D721Med (cell line): ENCODE results near the gene CES4A.
"Not testable (repeated sequence)": the region's sequence is repeated elsewhere in the genome, so short reads cannot be mapped to it uniquely, and the experiment has no call there.

Experiments used
- DNase-seq: peaks from one replicate; pipeline ENCODE4 v3.0.0; 2011; ENCODE audit warnings: low spot score; ENCODE audit not compliant: insufficient read length
- FAIRE-seq: peaks from 2 replicates; lab custom pipeline; 2011; peaks lifted over from hg19 to GRCh38; lab: Jason Lieb, UNC
- TF ChIP-seq, protein P1 (sequence below): IDR thresholded peaks from 2 replicates; pipeline ENCODE4 v1.5.1; 2012; ENCODE audit warnings: mild to moderate bottlenecking, control low read depth; ENCODE audit not compliant: insufficient read depth; ENCODE audit errors: missing control alignments

Gene CES4A

DNA sequence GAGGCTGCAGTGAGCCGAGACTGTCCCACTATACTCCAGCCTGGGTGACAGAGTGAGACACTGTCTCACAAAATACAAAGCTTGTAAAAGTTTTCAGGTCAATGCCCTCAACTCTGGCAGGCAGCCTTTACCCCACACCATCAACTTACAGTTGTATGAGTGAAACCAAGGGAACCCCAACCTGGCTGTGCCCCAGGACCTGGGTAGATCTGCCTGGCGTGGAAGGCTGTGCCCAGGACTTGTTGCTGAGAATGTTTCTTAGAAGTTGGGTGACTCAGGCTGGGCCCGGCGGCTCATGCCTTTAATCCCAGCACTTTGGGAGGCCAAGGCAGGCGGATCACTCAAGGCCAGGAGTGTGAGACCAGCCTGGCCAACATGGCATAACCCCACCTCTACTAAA is 19.5 kb upstream of the CES4A start:
- TF ChIP-seq, protein P1, sequence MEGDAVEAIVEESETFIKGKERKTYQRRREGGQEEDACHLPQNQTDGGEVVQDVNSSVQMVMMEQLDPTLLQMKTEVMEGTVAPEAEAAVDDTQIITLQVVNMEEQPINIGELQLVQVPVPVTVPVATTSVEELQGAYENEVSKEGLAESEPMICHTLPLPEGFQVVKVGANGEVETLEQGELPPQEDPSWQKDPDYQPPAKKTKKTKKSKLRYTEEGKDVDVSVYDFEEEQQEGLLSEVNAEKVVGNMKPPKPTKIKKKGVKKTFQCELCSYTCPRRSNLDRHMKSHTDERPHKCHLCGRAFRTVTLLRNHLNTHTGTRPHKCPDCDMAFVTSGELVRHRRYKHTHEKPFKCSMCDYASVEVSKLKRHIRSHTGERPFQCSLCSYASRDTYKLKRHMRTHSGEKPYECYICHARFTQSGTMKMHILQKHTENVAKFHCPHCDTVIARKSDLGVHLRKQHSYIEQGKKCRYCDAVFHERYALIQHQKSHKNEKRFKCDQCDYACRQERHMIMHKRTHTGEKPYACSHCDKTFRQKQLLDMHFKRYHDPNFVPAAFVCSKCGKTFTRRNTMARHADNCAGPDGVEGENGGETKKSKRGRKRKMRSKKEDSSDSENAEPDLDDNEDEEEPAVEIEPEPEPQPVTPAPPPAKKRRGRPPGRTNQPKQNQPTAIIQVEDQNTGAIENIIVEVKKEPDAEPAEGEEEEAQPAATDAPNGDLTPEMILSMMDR: no peak
- FAIRE-seq (no peak), DNase-seq (no peak)

DNA sequence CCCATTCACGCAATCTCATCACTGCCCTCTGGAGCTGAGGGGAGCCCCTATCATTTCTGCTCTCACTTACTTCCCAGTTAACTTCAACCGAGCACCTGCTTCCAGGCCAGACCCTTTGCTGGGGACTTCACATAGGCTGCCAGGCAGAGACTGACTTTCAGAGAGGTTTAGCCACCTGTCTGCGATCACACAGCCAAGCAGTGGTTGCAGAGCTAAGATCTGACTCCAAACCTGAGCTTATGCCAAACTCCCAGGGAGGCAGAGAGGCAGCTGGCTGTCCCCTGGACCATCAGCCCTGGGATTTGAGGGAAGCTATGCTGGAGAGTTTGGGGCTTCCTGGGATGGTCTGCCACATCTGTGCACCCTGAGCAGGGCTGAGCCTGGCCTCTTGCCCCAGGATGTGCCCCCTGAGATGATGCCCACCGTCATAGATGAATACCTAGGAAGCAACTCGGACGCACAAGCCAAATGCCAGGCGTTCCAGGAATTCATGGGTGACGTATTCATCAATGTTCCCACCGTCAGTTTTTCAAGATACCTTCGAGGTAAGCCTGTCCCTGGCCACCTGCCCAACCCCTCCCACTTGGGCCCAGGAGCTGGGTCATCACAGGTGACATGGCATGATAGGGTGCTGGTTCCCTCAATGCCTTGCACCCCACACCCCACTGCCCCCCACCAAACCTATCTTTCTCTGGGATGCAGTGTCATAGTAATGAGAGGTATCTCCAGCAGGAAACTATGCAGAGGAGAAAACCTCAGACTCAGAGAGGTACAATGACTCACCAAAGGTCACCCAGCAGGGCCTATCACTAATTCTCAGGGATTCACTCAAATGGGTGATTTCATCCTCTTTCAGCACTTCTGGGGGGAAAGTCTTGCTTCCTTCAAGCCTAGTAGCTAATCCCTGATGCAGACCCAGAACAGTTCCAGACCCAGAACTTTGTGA is 17.3 kb upstream of the CES4A start:
- TF ChIP-seq, protein P1: no peak
- FAIRE-seq (no peak), DNase-seq (no peak)

GRCh38 chr16:66972983-66973382 is 15.4 kb upstream of the CES4A start:
- TF ChIP-seq, protein P1: no peak
- DNase-seq: no peak
- FAIRE-seq: no peak

- DNase-seq: no peak
- no peak for FAIRE-seq
Observed at GRCh38 chr16:66973716-66974115, 14.7 kb upstream of the CES4A start.

GRCh38 chr16:66974156-66974931 is 14.0 kb upstream of the CES4A start:
- DNase-seq, FAIRE-seq: not testable (repeated sequence)

More at GRCh38 chr16:66973716-66974115, 14.7 kb upstream of the CES4A start:
- TF ChIP-seq, protein P1: no peak

DNA sequence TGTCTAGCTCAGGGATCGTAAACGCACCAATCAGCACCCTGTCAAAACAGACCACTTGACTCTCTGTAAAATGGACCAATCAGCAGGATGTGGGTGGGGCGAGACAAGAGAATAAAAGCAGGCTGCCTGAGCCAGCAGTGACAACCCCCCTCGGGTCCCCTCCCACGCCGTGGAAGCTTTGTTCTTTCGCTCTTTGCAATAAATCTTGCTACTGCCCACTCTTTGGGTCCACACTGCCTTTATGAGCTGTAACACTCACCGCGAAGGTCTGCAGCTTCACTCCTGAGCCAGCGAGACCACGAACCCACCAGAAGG is 13.5 kb upstream of the CES4A start:
- not testable (repeated sequence) for DNase-seq, FAIRE-seq

- TF ChIP-seq, protein P1: no peak
- DNase-seq (no peak), FAIRE-seq (no peak)
Observed at GRCh38 chr16:66975302-66975893, 13.0 kb upstream of the CES4A start.
